ENCODE data around the gene DNAJC5. TPM values are rescaled to one million over a fixed set of nuclear protein-coding genes. Genes with fewer than 3 reads are reported as not detected.
A peak's percentile ranks its signal among the peaks of the same experiment; 100 is the strongest.

The DNAJC5 gene
- total and polyA plus RNA-seq, 9 of the 15 experiments (the other 6 are each of a cell fraction or from before 2014, with no cell fraction given), result 0.95 to 42.8 (median 23.4) TPM

- TF ChIP-seq CREB3 (tag; conservative IDR thresholded peaks at IDR 0.05; ENCODE audit: low read depth), result no peak; the same call in 1 of the 2 replicates
- 0 out of 2 replicates have a peak, but pooled peaks have one; percentile 51 for TF ChIP-seq SREBF1 (IDR thresholded peaks at IDR 0.05; ENCODE audit: borderline replicate concordance, low read depth, low read length)
- no peak for TF ChIP-seq SMARCC2 (IDR thresholded peaks at IDR 0.05; ENCODE audit: low read depth)
- no peak for TF ChIP-seq ZNF174 (CRISPR knock-in tag; IDR thresholded peaks at IDR 0.05)
- peak; percentile 51; the same call in 1 of the 2 replicates for TF ChIP-seq ZNF311 (CRISPR knock-in tag; IDR thresholded peaks at IDR 0.05)
- no peak for TF ChIP-seq HSF4 (CRISPR knock-in tag; IDR thresholded peaks at IDR 0.05; ENCODE audit: borderline replicate concordance)
- TF ChIP-seq CHD4 (IDR thresholded peaks at IDR 0.05; ENCODE audit: insufficient read depth, insufficient replicate concordance, low read depth, low read length, poor library complexity, severe bottlenecking), result no peak
- TF ChIP-seq CGGBP1 (CRISPR knock-in tag; IDR thresholded peaks at IDR 0.05), result no peak
- TF ChIP-seq ZNF707 (CRISPR knock-in tag; conservative IDR thresholded peaks at IDR 0.05), result no peak
- no peak for TF ChIP-seq GABPB2 (CRISPR knock-in tag; conservative IDR thresholded peaks at IDR 0.05)
- no peak for TF ChIP-seq BRF1 (IDR thresholded peaks at IDR 0.05; ENCODE audit: borderline replicate concordance, extremely low read depth, insufficient read length)
- TF ChIP-seq ZNF232 (CRISPR knock-in tag; IDR thresholded peaks at IDR 0.05), result 0 out of 2 replicates have a peak, but pooled peaks have one; percentile 45
- TF ChIP-seq SMAD4 (CRISPR knock-in tag; conservative IDR thresholded peaks at IDR 0.05), result no peak
- peak; percentile 98 for TF ChIP-seq ZNF766 (CRISPR knock-in tag; conservative IDR thresholded peaks at IDR 0.05)
- TF ChIP-seq ZBTB17 (CRISPR knock-in tag; IDR thresholded peaks at IDR 0.05), result no peak
- TF ChIP-seq RB1 (IDR thresholded peaks at IDR 0.05; ENCODE audit: low read depth), result peak; percentile 66
- no peak for TF ChIP-seq KDM4B (IDR thresholded peaks at IDR 0.05; ENCODE audit: borderline replicate concordance in 2 of 2, low read depth in 1 of 2)
- TF ChIP-seq SP2 (IDR thresholded peaks at IDR 0.05; ENCODE audit: extremely low read depth, low read depth, low read length, poor library complexity, severe bottlenecking), result no peak
- peak; percentile 92 for TF ChIP-seq E2F1 (CRISPR knock-in tag; IDR thresholded peaks at IDR 0.05)
- TF ChIP-seq ILK (tag; IDR thresholded peaks at IDR 0.05; ENCODE audit: borderline replicate concordance, low read depth), result no peak
- no peak for TF ChIP-seq SMARCE1 (IDR thresholded peaks at IDR 0.05)
- TF ChIP-seq BRD9 (IDR thresholded peaks at IDR 0.05; ENCODE audit: low read depth, partially characterized antibody), result no peak
- no peak; a peak in 1 of 4 replicates for TF ChIP-seq SRF (CRISPR knock-in tag; IDR thresholded peaks at IDR 0.05)
- TF ChIP-seq PURB (CRISPR knock-in tag; IDR thresholded peaks at IDR 0.05; ENCODE audit: low read depth), result peak; percentile 94; the same call in 1 of the 2 replicates
Observed at GRCh38 chr20:63955827-63956663, 61.1 kb downstream of the DNAJC5 start, which contains the start of gene UCKL1 (continued).
